GM23248 (cell line): ENCODE results near the gene PKHD1.

Experiments used
- EZH2 ChIP-seq: fragments of 200-600 bp; sonication (generic); IDR thresholded peaks from 2 replicates; pipeline ENCODE4 v1.6.1; 2018; ENCODE audit warnings: antibody characterized with exemption, mild to moderate bottlenecking; ENCODE audit not compliant: insufficient read depth, poor library complexity, severe bottlenecking
- EZH2phosphoT487 ChIP-seq: fragments of 200-600 bp; sonication (generic); IDR thresholded peaks from 2 replicates; pipeline ENCODE4 v1.6.1; 2018; ENCODE audit warnings: antibody characterized with exemption, moderate library complexity, mild to moderate bottlenecking, low read depth; ENCODE audit not compliant: insufficient read depth

GRCh38 chr6:51842804-51843378, 244.5 kb downstream of the PKHD1 start:
- TF ChIP-seq EZH2, result no peak
- TF ChIP-seq EZH2phosphoT487, result no peak
